HepG2 (cell line): ENCODE measurements around the gene CNNM3. TPM values are rescaled to one million over a fixed set of nuclear protein-coding genes. Genes with fewer than 3 reads are reported as not detected.

ENCODE experiments used
- ATM ChIP-seq: fragments of 450-650 bp; IDR thresholded peaks from 2 replicates; pipeline ENCODE4 v1.7.1; 2017; ENCODE audit warnings: mild to moderate bottlenecking, borderline replicate concordance
- BRF2 ChIP-seq: sonication (generic); formaldehyde crosslinking; IDR thresholded peaks from 2 replicates; pipeline ENCODE4 v1.8.1; 2022; ENCODE audit warnings: mild to moderate bottlenecking, missing genetic modification reagents
- CBX5 ChIP-seq: sonication (generic); formaldehyde crosslinking; IDR thresholded peaks from 2 replicates; pipeline ENCODE4 v1.4.0; 2020; ENCODE audit warnings: missing genetic modification reagents, borderline replicate concordance
- CENPBD1 ChIP-seq: sonication (generic); formaldehyde crosslinking; IDR thresholded peaks from 2 replicates; pipeline ENCODE4 v1.8.0; 2022; ENCODE audit warnings: missing genetic modification reagents, low read depth, mild to moderate bottlenecking, borderline replicate concordance
- DNMT3B ChIP-seq: conservative IDR thresholded peaks from 2 replicates; pipeline ENCODE4 v1.6.1; 2016; ENCODE audit warnings: missing biosample characterization, control low read depth
- HMGA1 ChIP-seq: sonication (generic); formaldehyde crosslinking; conservative IDR thresholded peaks from 2 replicates; pipeline ENCODE4 v1.4.0; 2020; ENCODE audit warnings: missing genetic modification reagents
- ISL2 ChIP-seq: sonication (generic); formaldehyde crosslinking; IDR thresholded peaks from 2 replicates; pipeline ENCODE4 v1.5.0; 2020; ENCODE audit warnings: missing genetic modification reagents
- POGZ ChIP-seq: sonication (generic); formaldehyde crosslinking; IDR thresholded peaks from 2 replicates; pipeline ENCODE4 v1.4.0; 2020; ENCODE audit warnings: mild to moderate bottlenecking, missing genetic modification reagents
- SIX1 ChIP-seq: sonication (generic); formaldehyde crosslinking; IDR thresholded peaks from 2 replicates; pipeline ENCODE4 v1.4.0; 2020; ENCODE audit warnings: missing genetic modification reagents, borderline replicate concordance
- TGIF2 ChIP-seq: IDR thresholded peaks from 2 replicates; pipeline ENCODE4 v1.6.1; 2016; ENCODE audit warnings: control low read depth, missing compliant biosample characterization
- ZBTB39 ChIP-seq: sonication (generic); formaldehyde crosslinking; IDR thresholded peaks from 2 replicates; pipeline ENCODE4 v1.5.0; 2020; ENCODE audit warnings: missing genetic modification reagents
- ZFP91 ChIP-seq: sonication (generic); formaldehyde crosslinking; IDR thresholded peaks from 2 replicates; pipeline ENCODE4 v1.9.0; 2022; ENCODE audit warnings: missing genetic modification reagents, mild to moderate bottlenecking, borderline replicate concordance
- ZKSCAN8 ChIP-seq: IDR thresholded peaks from 2 replicates; pipeline ENCODE4 v1.6.1; 2016; ENCODE audit warnings: borderline replicate concordance, missing genetic modification reagents, missing compliant biosample characterization
- ZNF143 ChIP-seq: sonication (generic); formaldehyde crosslinking; IDR thresholded peaks from 2 replicates; pipeline ENCODE4 v1.4.0; 2020; ENCODE audit warnings: missing genetic modification reagents
- ZNF260 ChIP-seq: sonication (generic); formaldehyde crosslinking; IDR thresholded peaks from 2 replicates; pipeline ENCODE4 v1.4.0; 2020; ENCODE audit warnings: missing genetic modification reagents, low read depth, mild to moderate bottlenecking, borderline replicate concordance
- ZNF280D ChIP-seq: sonication (generic); formaldehyde crosslinking; IDR thresholded peaks from 2 replicates; pipeline ENCODE4 v1.5.1; 2020; ENCODE audit warnings: mild to moderate bottlenecking, missing genetic modification reagents
- ZNF296 ChIP-seq: sonication (generic); formaldehyde crosslinking; conservative IDR thresholded peaks from 2 replicates; pipeline ENCODE4 v1.5.0; 2020; ENCODE audit warnings: mild to moderate bottlenecking, missing genetic modification reagents
- ZNF30 ChIP-seq: sonication (generic); formaldehyde crosslinking; IDR thresholded peaks from 2 replicates; pipeline ENCODE4 v1.5.0; 2020; ENCODE audit warnings: mild to moderate bottlenecking, missing genetic modification reagents
- ZNF317 ChIP-seq: sonication (generic); formaldehyde crosslinking; IDR thresholded peaks from 2 replicates; pipeline ENCODE4 v1.5.0; 2020; ENCODE audit warnings: mild to moderate bottlenecking, missing genetic modification reagents
- ZNF34 ChIP-seq: sonication (generic); formaldehyde crosslinking; IDR thresholded peaks from 2 replicates; pipeline ENCODE4 v1.4.0; 2020; ENCODE audit warnings: mild to moderate bottlenecking, missing genetic modification reagents, borderline replicate concordance
- ZNF782 ChIP-seq: sonication (generic); formaldehyde crosslinking; IDR thresholded peaks from 2 replicates; pipeline ENCODE4 v1.4.0; 2020; ENCODE audit warnings: missing genetic modification reagents, mild to moderate bottlenecking, borderline replicate concordance
- polyA plus RNA-seq, 8 experiments: library from polyadenylated mRNA; depleted of rRNA in 3 of 8; stranded (reverse) in 7 of 8; unstranded in 1 of 8; fragments of >200 nt; fragmentation: Illumina TruSeq in 4 of 8; extraction: Trizol in 4 of 8; gene quantifications; 2 replicates each; pipeline versions ENCODE4 v1.2.1 to v1.2.3, GENCODE V29; 2011 to 2016; ENCODE audit warnings: low read depth in 4 of 8, missing spikeins in 1 of 8, mixed read lengths in 1 of 8; ENCODE audit not compliant: insufficient read depth in 1 of 8
- total RNA-seq, 5 experiments: library from RNA; depleted of rRNA; stranded (reverse); fragments of >200 nt; fragmentation: Illumina TruSeq; extraction: Trizol; gene quantifications; 2 replicates each; pipeline ENCODE4 v1.2.3, GENCODE V29; 2016; ENCODE audit warnings: low read depth in 1 of 5

CNNM3 gene
- total and polyA plus RNA-seq, 2 of the 13 experiments (the other 11 are each of a cell fraction or from before 2014, with no cell fraction given) = 21.2 to 27.9 TPM

- TF ChIP-seq CENPBD1 (CRISPR knock-in tag) = no peak
- 0 out of 2 replicates have a peak, but pooled peaks have one; percentile 13 for TF ChIP-seq ZNF280D (CRISPR knock-in tag)
- TF ChIP-seq ZNF143 = 0 out of 2 replicates have a peak, but pooled peaks have one; percentile 9
- TF ChIP-seq ZFP91 = peak; percentile 15
- TF ChIP-seq ZNF260 = no peak
- TF ChIP-seq POGZ (CRISPR knock-in tag) = peak; percentile 58; the same call in 1 of the 2 replicates
- TF ChIP-seq ZNF317 = no peak
- TF ChIP-seq ZBTB39 (CRISPR knock-in tag) = 0 out of 2 replicates have a peak, but pooled peaks have one; percentile 46
- TF ChIP-seq BRF2 (CRISPR knock-in tag) = no peak
- TF ChIP-seq ZNF30 (CRISPR knock-in tag) = 0 out of 2 replicates have a peak, but pooled peaks have one; percentile 61
- no peak; the same call in 1 of the 2 replicates for TF ChIP-seq ZNF296
- TF ChIP-seq HMGA1 = no peak
- TF ChIP-seq ZNF34 (CRISPR knock-in tag) = peak; percentile 96
- 0 out of 2 replicates have a peak, but pooled peaks have one; percentile 28 for TF ChIP-seq CBX5 (CRISPR knock-in tag)
- TF ChIP-seq TGIF2 = no peak
- TF ChIP-seq SIX1 (CRISPR knock-in tag) = no peak
- TF ChIP-seq ISL2 (CRISPR knock-in tag) = peak; percentile 70
- TF ChIP-seq ZKSCAN8 = peak; percentile 14; the same call in 1 of the 2 replicates
- no peak for TF ChIP-seq ATM
- 0 out of 2 replicates have a peak, but pooled peaks have one; percentile 73 for TF ChIP-seq DNMT3B (CRISPR knock-in tag)
- TF ChIP-seq ZNF782 = peak; percentile 88
Measured at GRCh38 chr2:96868555-96869280, 52.6 kb downstream of the CNNM3 start (continued).
